ENCODE results near the gene YAF2. TPM values are rescaled to one million over a fixed set of nuclear protein-coding genes. Genes with fewer than 3 reads are reported as not detected.

Gene YAF2
- total RNA-seq, 1 experiment from 2014 or later = 49.6 TPM

DNA sequence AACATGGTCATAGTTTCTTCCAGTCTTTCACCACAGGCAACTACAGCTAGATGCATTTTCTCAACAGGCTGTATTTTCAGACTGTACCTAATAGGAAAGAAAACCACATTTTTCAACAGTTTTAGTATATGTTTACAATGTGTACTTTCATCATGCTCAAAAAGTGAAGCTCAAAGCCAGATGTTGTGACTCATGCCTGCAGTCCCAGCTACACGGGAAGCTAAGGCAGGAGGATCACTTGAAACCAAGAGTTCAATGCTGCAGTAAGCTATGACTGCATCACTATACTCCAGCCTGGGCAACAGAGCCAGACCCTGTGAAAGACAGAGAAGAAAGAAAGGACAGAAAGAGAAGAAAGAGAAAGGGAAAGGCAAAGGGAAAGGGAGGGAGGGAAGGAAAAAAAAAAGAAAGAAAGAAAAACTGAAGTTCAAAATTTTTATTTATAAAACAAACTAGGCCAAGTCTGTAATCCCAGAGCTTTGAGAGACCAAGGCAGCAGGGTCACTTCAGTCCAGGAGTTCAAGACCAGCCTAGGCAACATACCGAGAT, 118.9 kb downstream of the YAF2 start:
- Mint-ChIP-seq H3K36me3 (ENCODE audit: insufficient read depth, unreplicated experiment) (peaks cover 3% of the 10 kb centered on the region), H3K27me3 (ENCODE audit: insufficient read depth, unreplicated experiment) (no peaks in the 10 kb centered on the region), H3K4me3 (ENCODE audit: unreplicated experiment) (no peak overlapping the region), H3K9me3 (ENCODE audit: unreplicated experiment) (peaks cover 3% of the 10 kb centered on the region), H3K27ac (ENCODE audit: low read depth, unreplicated experiment) (peak overlapping the region; percentile 14), H3K4me1 (ENCODE audit: insufficient read depth, unreplicated experiment) (peaks cover 11% of the 10 kb centered on the region)
- ChIA-PET POLR2A (interaction anchor here (0.7 to 1.8 kb wide), 5 partner anchors 21 to 1131 kb away, joined by 3 to 4 read pairs (median 3); partner anchors contain the start of gene GXYLT1), CTCF (interaction anchor here (1.1 to 1.2 kb wide), 2 partner anchors 9 to 213 kb away, joined by 3 to 4 read pairs; no protein-coding TSS in a partner anchor)
- TF ChIP-seq, protein P1, sequence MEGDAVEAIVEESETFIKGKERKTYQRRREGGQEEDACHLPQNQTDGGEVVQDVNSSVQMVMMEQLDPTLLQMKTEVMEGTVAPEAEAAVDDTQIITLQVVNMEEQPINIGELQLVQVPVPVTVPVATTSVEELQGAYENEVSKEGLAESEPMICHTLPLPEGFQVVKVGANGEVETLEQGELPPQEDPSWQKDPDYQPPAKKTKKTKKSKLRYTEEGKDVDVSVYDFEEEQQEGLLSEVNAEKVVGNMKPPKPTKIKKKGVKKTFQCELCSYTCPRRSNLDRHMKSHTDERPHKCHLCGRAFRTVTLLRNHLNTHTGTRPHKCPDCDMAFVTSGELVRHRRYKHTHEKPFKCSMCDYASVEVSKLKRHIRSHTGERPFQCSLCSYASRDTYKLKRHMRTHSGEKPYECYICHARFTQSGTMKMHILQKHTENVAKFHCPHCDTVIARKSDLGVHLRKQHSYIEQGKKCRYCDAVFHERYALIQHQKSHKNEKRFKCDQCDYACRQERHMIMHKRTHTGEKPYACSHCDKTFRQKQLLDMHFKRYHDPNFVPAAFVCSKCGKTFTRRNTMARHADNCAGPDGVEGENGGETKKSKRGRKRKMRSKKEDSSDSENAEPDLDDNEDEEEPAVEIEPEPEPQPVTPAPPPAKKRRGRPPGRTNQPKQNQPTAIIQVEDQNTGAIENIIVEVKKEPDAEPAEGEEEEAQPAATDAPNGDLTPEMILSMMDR (IDR thresholded peaks at IDR 0.05; ENCODE audit: unreplicated experiment) = no peak
- DNase-seq (ENCODE audit: unreplicated experiment) = peak; percentile 41
- intact Hi-C loops (cut with micrococcal nuclease) = no loop called here
- BruUV-seq (replicated peaks) = no TSS peak

DNA sequence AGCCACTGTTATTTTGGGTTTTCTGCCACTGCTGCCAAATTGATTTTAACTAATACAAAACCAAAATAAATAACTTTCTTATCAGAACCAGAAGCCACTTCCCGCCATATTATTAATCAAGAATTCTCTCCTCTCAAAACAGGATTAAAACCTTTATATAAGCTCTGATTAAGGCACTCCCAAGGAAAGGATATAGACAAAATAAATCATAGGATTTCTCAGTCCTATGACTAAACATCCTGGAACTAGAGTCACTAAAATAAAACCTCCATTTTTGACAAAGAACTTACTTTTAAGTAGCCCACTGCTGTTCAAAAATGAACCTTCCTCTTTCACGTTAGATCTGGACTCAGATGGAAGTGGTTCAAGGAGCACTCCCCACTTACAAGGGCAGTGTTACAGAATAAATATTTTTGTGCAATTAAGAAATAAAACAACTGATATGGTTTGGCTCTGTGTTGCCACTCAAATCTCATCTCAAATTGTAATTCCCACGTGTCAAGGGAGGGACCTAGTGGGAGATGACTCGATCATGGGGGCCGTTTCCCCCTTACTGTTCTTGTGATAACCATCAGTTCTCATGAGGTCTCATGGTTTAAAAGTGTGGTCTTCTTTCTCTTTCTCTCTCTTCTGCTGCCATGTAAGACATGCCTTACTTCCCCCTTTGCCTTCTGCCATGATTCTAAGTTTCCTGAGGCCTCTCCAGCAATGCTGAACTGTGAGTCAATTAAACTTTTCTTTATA, 119.7 kb downstream of the YAF2 start:
- no TSS peak for BruUV-seq (replicated peaks)
- Mint-ChIP-seq H3K27me3 (ENCODE audit: insufficient read depth, unreplicated experiment) (no peaks in the 10 kb centered on the region), H3K36me3 (ENCODE audit: insufficient read depth, unreplicated experiment) (peaks cover 10% of the 10 kb centered on the region), H3K27ac (ENCODE audit: low read depth, unreplicated experiment) (peak overlapping the region; percentile 14), H3K9me3 (ENCODE audit: unreplicated experiment) (peaks cover 9% of the 10 kb centered on the region), H3K4me1 (ENCODE audit: insufficient read depth, unreplicated experiment) (peaks cover 11% of the 10 kb centered on the region), H3K4me3 (ENCODE audit: unreplicated experiment) (no peak overlapping the region)
- ChIA-PET POLR2A (interaction anchor here (1.4 to 1.8 kb wide), 2 partner anchors 27 to 229 kb away, joined by 4 read pairs; partner anchors contain the start of gene GXYLT1), CTCF (no interaction called here)
- no peak for DNase-seq (ENCODE audit: unreplicated experiment)
- TF ChIP-seq, protein P1 (IDR thresholded peaks at IDR 0.05; ENCODE audit: unreplicated experiment) = no peak
- intact Hi-C loops (cut with micrococcal nuclease) = no loop called here

DNA sequence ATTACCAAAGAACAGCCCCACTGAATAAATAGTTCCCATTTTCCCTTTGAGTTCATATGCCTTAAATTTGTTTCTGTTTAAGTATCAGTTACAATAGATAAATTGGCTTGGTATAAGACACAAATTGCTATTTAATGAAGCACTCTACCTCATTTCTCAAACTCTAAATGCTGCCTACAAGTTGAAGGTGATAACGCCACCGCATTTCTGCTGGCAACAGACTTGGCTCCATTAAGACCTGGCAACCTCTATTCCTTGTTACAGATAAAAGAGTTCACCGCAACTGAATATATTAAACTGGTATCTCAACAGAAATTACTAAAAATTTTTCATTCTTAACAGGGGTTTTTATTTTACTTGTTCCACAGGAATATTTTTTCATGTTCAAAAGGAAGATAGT, 129.0 kb downstream of the YAF2 start:
- CTCF ChIA-PET = interaction anchor here (0.5 to 0.7 kb wide), 2 partner anchors 14 to 378 kb away, joined by 3 to 5 read pairs; no protein-coding TSS in a partner anchor

More for the DNA sequence above, 129.0 kb downstream of the YAF2 start:
- no TSS peak for BruUV-seq (replicated peaks)
- TF ChIP-seq, protein P1 (IDR thresholded peaks at IDR 0.05; ENCODE audit: unreplicated experiment) = no peak
- Mint-ChIP-seq H3K27me3 (ENCODE audit: insufficient read depth, unreplicated experiment) (no peaks in the 10 kb centered on the region), H3K4me3 (ENCODE audit: unreplicated experiment) (no peak overlapping the region), H3K36me3 (ENCODE audit: insufficient read depth, unreplicated experiment) (peaks cover 37% of the 10 kb centered on the region), H3K4me1 (ENCODE audit: insufficient read depth, unreplicated experiment) (no peaks in the 10 kb centered on the region), H3K9me3 (ENCODE audit: unreplicated experiment) (peaks cover 11% of the 10 kb centered on the region), H3K27ac (ENCODE audit: low read depth, unreplicated experiment) (no peak overlapping the region)
- intact Hi-C loops (cut with micrococcal nuclease) = loop anchor here (10.0 kb wide), 1 partner anchor 74 kb away; no protein-coding TSS in a partner anchor
- POLR2A ChIA-PET = no interaction called here
- DNase-seq (ENCODE audit: unreplicated experiment) = no peak

Other genes starting within 250 kb of the YAF2 start
- gene GXYLT1, start 93.4 kb downstream of the YAF2 start, total RNA-seq (2022) = 12.4 and 14.6 TPM in 2 replicates
- gene ZCRB1, start 87.8 kb upstream of the YAF2 start, total RNA-seq (2022) = 62.2 and 76.7 TPM in 2 replicates
- gene PPHLN1, start 87.9 kb upstream of the YAF2 start, total RNA-seq (2022) = 51.1 and 54.5 TPM in 2 replicates